SH-SY5Y (cell line): Measurements from ENCODE around the gene SVOP.

Source experiments
- GATA2 ChIP-seq: IDR thresholded peaks from 2 replicates; pipeline ENCODE4 v1.6.1; 2011; ENCODE audit warnings: mild to moderate bottlenecking, low read depth, low read length
- GATA3 ChIP-seq: IDR thresholded peaks from 2 replicates; pipeline ENCODE4 v1.6.1; 2011; ENCODE audit warnings: low read depth, mild to moderate bottlenecking, low read length, moderate library complexity

DNA sequence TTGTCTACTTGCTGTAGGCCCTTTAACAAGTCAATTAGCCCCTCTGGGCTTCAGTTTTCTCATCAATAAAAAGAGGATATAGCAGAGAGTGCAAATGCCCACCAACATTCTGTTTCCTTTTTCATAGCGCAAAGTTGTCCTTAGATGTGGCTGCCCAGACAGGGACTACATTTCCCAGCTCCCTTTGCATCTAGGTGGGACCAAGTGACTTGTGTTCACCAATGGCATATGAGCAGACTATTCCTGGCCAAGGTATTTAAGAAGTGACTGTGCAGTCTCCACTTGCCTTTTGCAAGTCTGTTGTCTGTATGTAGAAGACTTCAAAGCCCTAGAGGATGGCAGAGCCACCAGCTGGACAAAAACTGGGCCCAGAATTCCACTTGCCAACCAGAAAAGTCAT lies 81.3 kb downstream of the SVOP start:
- no peak for TF ChIP-seq GATA3
- TF ChIP-seq GATA2, result no peak
